ENCODE results near the gene NGF.

- TF ChIP-seq CTCF (IDR thresholded peaks at IDR 0.05; ENCODE audit: insufficient read depth, low read depth, low read length): no peak
- TF ChIP-seq EZH2 (IDR thresholded peaks at IDR 0.05; ENCODE audit: insufficient read depth, low read length): no peak
Observed at GRCh38 chr1:115258302-115258866, 79.7 kb downstream of the NGF start.
